T-cell (primary cell): ENCODE results near the gene DUOXA2. TPM values are rescaled to one million over a fixed set of nuclear protein-coding genes. Genes with fewer than 3 reads are reported as not detected.
"Not testable (repeated sequence)": the region's sequence is repeated elsewhere in the genome, so short reads cannot be mapped to it uniquely, and the experiment has no call there.

Experiments
- ATAC-seq, 4 experiments: fragments of 200-7000 bp in 3 of 4; fragments of 150-1000 bp in 1 of 4; cut with Tn5 transposase; replicated peaks in 1 of 4; 1 replicate in 3 of 4; 2 replicates in 1 of 4; pipeline ENCODE4 v1.10.0; 2021; ENCODE audit warnings: moderate library complexity in 3 of 4, mild to moderate bottlenecking in 2 of 4, moderate number of reproducible peaks in 1 of 4
- CTCF ChIA-PET, 2 donors: fragments of 300-600 bp; sonication (Branson Sonifier 250); formaldehyde crosslinking; loops; one replicate each; lab custom pipeline; 2022; ENCODE audit warnings: antibody characterized with exemption in 2 of 2; lab: Charles Lee
- POLR2A ChIA-PET, 2 donors: fragments of 300-600 bp; sonication (Branson Sonifier 250); formaldehyde crosslinking; loops; one replicate each; lab custom pipeline; 2022; ENCODE audit warnings: antibody characterized with exemption in 2 of 2; lab: Charles Lee
- DNase-seq, 35 experiments: peaks; one replicate each; pipeline versions ENCODE4 v3.0.0 to v3.0.0-alpha.2; 2013 to 2023
- H3K27ac ChIP-seq: one replicate; pipeline ENCODE4 v1.5.1; 2013; ENCODE audit warnings: low read length
- H3K27me3 ChIP-seq, 2 experiments: replicated peaks in 1 of 2; 1 replicate in 1 of 2; 2 replicates in 1 of 2; pipeline versions ENCODE4 v1.6.1 to v1.7.0; 2013; ENCODE audit warnings: low read length in 1 of 2, mixed read lengths in 1 of 2; ENCODE audit not compliant: control insufficient read depth in 2 of 2, insufficient read depth in 2 of 2; ENCODE audit errors: extremely low read depth in 1 of 2
- H3K36me3 ChIP-seq, 2 donors: 1 replicate in 1 of 2; 2 replicates in 1 of 2; pipeline versions ENCODE4 v1.6.1 to v1.7.0; 2013; ENCODE audit warnings: low read length in 1 of 2; ENCODE audit not compliant: control insufficient read depth in 2 of 2, insufficient read depth in 1 of 2; ENCODE audit errors: extremely low read depth in 1 of 2
- H3K4me1 ChIP-seq, 2 experiments: 1 replicate in 1 of 2; 2 replicates in 1 of 2; pipeline versions ENCODE4 v1.6.1 to v1.7.0; 2013; ENCODE audit warnings: low read length in 2 of 2, mixed read lengths in 1 of 2; ENCODE audit not compliant: insufficient read depth in 2 of 2, control insufficient read depth in 1 of 2; ENCODE audit errors: extremely low read depth in 1 of 2
- H3K4me3 ChIP-seq, 2 donors: 1 replicate in 1 of 2; 2 replicates in 1 of 2; pipeline versions ENCODE4 v1.5.1 to v1.7.0; 2013; ENCODE audit warnings: mild to moderate bottlenecking in 2 of 2, low read length in 1 of 2, moderate library complexity in 1 of 2; ENCODE audit not compliant: control insufficient read depth in 1 of 2; ENCODE audit errors: extremely low read depth in 1 of 2
- H3K9me3 ChIP-seq: 2 replicates; pipeline ENCODE4 v1.7.0; 2013
- H3K27ac Mint-ChIP-seq, 2 donors: one replicate each; pipeline ENCODE4 v1.8.0; 2020 to 2021; ENCODE audit warnings: mild to moderate bottlenecking in 2 of 2, mixed read lengths in 2 of 2
- H3K27me3 Mint-ChIP-seq, 2 donors: one replicate each; pipeline ENCODE4 v1.8.0; 2021 to 2022; ENCODE audit warnings: mixed read lengths in 2 of 2
- H3K36me3 Mint-ChIP-seq: one replicate; pipeline ENCODE4 v1.8.0; 2021; ENCODE audit warnings: mixed read lengths
- H3K4me1 Mint-ChIP-seq, 3 donors: one replicate each; pipeline ENCODE4 v1.8.0; 2020 to 2022; ENCODE audit warnings: mixed read lengths in 3 of 3, mild to moderate bottlenecking in 1 of 3
- H3K4me3 Mint-ChIP-seq, 3 donors: one replicate each; pipeline ENCODE4 v1.8.0; 2020 to 2022; ENCODE audit warnings: mild to moderate bottlenecking in 3 of 3, mixed read lengths in 3 of 3, moderate library complexity in 3 of 3
- H3K9me3 Mint-ChIP-seq, 3 donors: one replicate each; pipeline ENCODE4 v1.8.0; 2020 to 2022; ENCODE audit warnings: mixed read lengths in 3 of 3
- WGBS: methylation state at CpG from one replicate; pipeline ENCODE4 v1.1.5; 2013; ENCODE audit warnings: missing lambda C conversion rate; ENCODE audit not compliant: insufficient coverage; 5-methylcytosine and 5-hydroxymethylcytosine counted together
- total RNA-seq, 35 experiments: library from RNA in 6 of 35; stranded (reverse) in 6 of 35; fragments of 120-200 nt in 1 of 35; gene quantifications; one replicate each; pipeline versions ENCODE4 v1.2.1 to v1.2.4 and lab custom pipeline; 2013 to 2026

DUOXA2 gene
- total RNA-seq, 5 donors from 2014 or later (not counting 1 experiment from before 2014, with no cell fraction given): not detected

GRCh38 chr15:45079201-45079600 lies 34.9 kb upstream of the DUOXA2 start:
- H3K27me3 ChIP-seq, H3K4me1 ChIP-seq, H3K36me3 ChIP-seq, ATAC-seq, DNase-seq, H3K27me3 Mint-ChIP-seq, H3K27ac ChIP-seq, H3K36me3 Mint-ChIP-seq, H3K4me1 Mint-ChIP-seq, H3K4me3 Mint-ChIP-seq, H3K27ac Mint-ChIP-seq, POLR2A ChIA-PET, H3K9me3 Mint-ChIP-seq, H3K9me3 ChIP-seq, H3K4me3 ChIP-seq, CTCF ChIA-PET: not testable (repeated sequence)
- no CpG with 5 or more reads among the region's 5 CpGs for WGBS

- CTCF ChIA-PET, H3K27me3 Mint-ChIP-seq, H3K27me3 ChIP-seq, DNase-seq, H3K36me3 Mint-ChIP-seq, POLR2A ChIA-PET, H3K9me3 ChIP-seq, H3K27ac Mint-ChIP-seq, ATAC-seq, H3K4me3 Mint-ChIP-seq, H3K9me3 Mint-ChIP-seq, H3K4me3 ChIP-seq, H3K4me1 Mint-ChIP-seq, H3K4me1 ChIP-seq, H3K36me3 ChIP-seq, H3K27ac ChIP-seq: not testable (repeated sequence)
- WGBS: 90% methylated on average over 1 of the region's 5 CpGs
Observed at GRCh38 chr15:45079628-45080246, 34.4 kb upstream of the DUOXA2 start.

- CTCF ChIA-PET, H3K27me3 Mint-ChIP-seq, H3K36me3 Mint-ChIP-seq, H3K36me3 ChIP-seq, H3K4me3 ChIP-seq, H3K4me3 Mint-ChIP-seq, H3K9me3 Mint-ChIP-seq, H3K4me1 Mint-ChIP-seq, POLR2A ChIA-PET, H3K27ac ChIP-seq, H3K9me3 ChIP-seq, H3K4me1 ChIP-seq, H3K27ac Mint-ChIP-seq, H3K27me3 ChIP-seq, DNase-seq, ATAC-seq: not testable (repeated sequence)
- no CpG with 5 or more reads among the region's 3 CpGs for WGBS
Observed at GRCh38 chr15:45080593-45080992, 33.5 kb upstream of the DUOXA2 start.

- CTCF ChIA-PET: interaction anchor here in 1 of 2 donors (0.6 kb wide), 1 partner anchor 659 kb away, joined by 7 read pairs; no protein-coding TSS in a partner anchor
- DNase-seq, H3K27ac ChIP-seq, ATAC-seq, H3K36me3 Mint-ChIP-seq, H3K4me3 ChIP-seq, H3K4me3 Mint-ChIP-seq, POLR2A ChIA-PET, H3K27ac Mint-ChIP-seq, H3K9me3 Mint-ChIP-seq, H3K4me1 ChIP-seq, H3K9me3 ChIP-seq, H3K4me1 Mint-ChIP-seq, H3K36me3 ChIP-seq: not testable (repeated sequence)
- WGBS: no CpG with 5 or more reads among the region's 10 CpGs
- H3K27me3 ChIP-seq: peaks cover 0 to 12% of the 10 kb centered on the region in 2 experiments
- peaks cover 13% of the 10 kb centered on the region in 2 donors for H3K27me3 Mint-ChIP-seq
Observed at GRCh38 chr15:45082412-45082811, 31.7 kb upstream of the DUOXA2 start.

GRCh38 chr15:45083223-45083622 lies 30.9 kb upstream of the DUOXA2 start:
- Histone ChIP-seq H3K27ac (no peak overlapping the region), H3K27me3 (peaks cover 0 to 12% of the 10 kb centered on the region in 2 experiments), H3K4me1 (no peaks in the 10 kb centered on the region), H3K36me3 (no peaks in the 10 kb centered on the region), H3K4me3 (no peak overlapping the region), H3K9me3 (no peaks in the 10 kb centered on the region)
- no peak overlapping the region for H3K27ac Mint-ChIP-seq
- H3K36me3 Mint-ChIP-seq: no peaks in the 10 kb centered on the region
- no peaks in the 10 kb centered on the region for H3K9me3 Mint-ChIP-seq
- no peak overlapping the region for H3K4me3 Mint-ChIP-seq
- DNase-seq: no peak
- ATAC-seq: no peak
- ChIA-PET POLR2A (no interaction called here), CTCF (no interaction called here)
- H3K4me1 Mint-ChIP-seq: no peaks in the 10 kb centered on the region
- H3K27me3 Mint-ChIP-seq: peaks cover 13% of the 10 kb centered on the region in 2 donors

- H3K4me1 ChIP-seq: no peaks in the 10 kb centered on the region
- ChIA-PET POLR2A (no interaction called here), CTCF (no interaction called here)
- H3K27me3 ChIP-seq: peaks cover 0 to 15% of the 10 kb centered on the region in 2 experiments
- H3K36me3 Mint-ChIP-seq: no peaks in the 10 kb centered on the region
- ATAC-seq (no peak), DNase-seq (no peak)
- WGBS: no CpG with 5 or more reads among the region's 3 CpGs
- H3K9me3 ChIP-seq: no peaks in the 10 kb centered on the region
- no peaks in the 10 kb centered on the region for H3K9me3 Mint-ChIP-seq
- H3K27ac ChIP-seq: no peak overlapping the region
- H3K4me3 Mint-ChIP-seq: no peak overlapping the region
- H3K27me3 Mint-ChIP-seq: peaks cover 13 to 15% of the 10 kb centered on the region in 2 donors
- no peaks in the 10 kb centered on the region for H3K36me3 ChIP-seq
- H3K27ac Mint-ChIP-seq: no peak overlapping the region
- no peak overlapping the region for H3K4me3 ChIP-seq
- H3K4me1 Mint-ChIP-seq: no peaks in the 10 kb centered on the region
Observed at GRCh38 chr15:45084163-45084562, 30.0 kb upstream of the DUOXA2 start.

- Histone ChIP-seq H3K36me3 (no peaks in the 10 kb centered on the region), H3K27me3 (peaks cover 0 to 23% of the 10 kb centered on the region in 2 experiments), H3K4me3 (no peak overlapping the region), H3K27ac (no peak overlapping the region), H3K9me3 (no peaks in the 10 kb centered on the region), H3K4me1 (no peaks in the 10 kb centered on the region)
- Mint-ChIP-seq H3K27me3 (peaks cover 28 to 31% of the 10 kb centered on the region in 2 donors), H3K9me3 (no peaks in the 10 kb centered on the region), H3K4me3 (no peak overlapping the region), H3K4me1 (no peaks in the 10 kb centered on the region), H3K27ac (no peak overlapping the region), H3K36me3 (no peaks in the 10 kb centered on the region)
- ATAC-seq (no peak), DNase-seq (no peak)
- CTCF ChIA-PET: no interaction called here
- no CpG with 5 or more reads among the region's 1 CpG for WGBS
- POLR2A ChIA-PET: no interaction called here
Observed at GRCh38 chr15:45087513-45087912, 26.6 kb upstream of the DUOXA2 start.
